ENCODE results near the gene C12orf57. TPM values are rescaled to one million over a fixed set of nuclear protein-coding genes. Genes with fewer than 3 reads are reported as not detected.

Gene C12orf57
- total and polyA plus RNA-seq, 9 of the 15 experiments (the other 6 are each of a cell fraction or from before 2014, with no cell fraction given), result 26.7 to 191 (median 107) TPM

DNA sequence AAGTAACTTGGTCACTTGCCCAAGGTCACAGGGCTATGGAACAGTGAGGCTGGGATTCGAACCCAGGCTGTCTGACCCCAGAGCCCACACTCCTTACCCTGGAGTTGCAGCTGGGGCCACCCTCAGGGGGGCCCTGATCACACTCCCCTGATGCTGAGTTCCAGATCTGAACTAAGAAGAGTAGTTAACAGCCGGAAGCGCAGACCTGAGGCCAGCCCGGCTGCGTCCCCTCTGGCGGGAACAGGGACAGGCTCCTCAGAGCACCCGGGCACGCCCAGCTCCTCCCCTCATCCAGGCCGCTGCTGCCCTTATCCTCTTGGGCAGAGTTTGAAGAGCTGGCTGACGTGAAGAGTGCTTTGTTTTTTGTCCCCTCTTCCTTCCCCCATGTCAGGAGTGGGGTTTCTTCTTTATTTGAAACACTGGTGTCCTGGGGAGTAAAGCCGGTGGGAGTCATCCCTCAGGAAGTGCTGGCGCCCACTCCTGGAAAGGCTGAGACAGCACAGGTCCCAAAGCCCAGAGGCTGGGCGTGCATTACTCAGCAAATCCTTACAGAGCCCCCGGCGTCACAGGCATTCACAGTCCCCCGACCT lies 18.0 kb downstream of the C12orf57 start (continued):
- TF ChIP-seq, protein P1, sequence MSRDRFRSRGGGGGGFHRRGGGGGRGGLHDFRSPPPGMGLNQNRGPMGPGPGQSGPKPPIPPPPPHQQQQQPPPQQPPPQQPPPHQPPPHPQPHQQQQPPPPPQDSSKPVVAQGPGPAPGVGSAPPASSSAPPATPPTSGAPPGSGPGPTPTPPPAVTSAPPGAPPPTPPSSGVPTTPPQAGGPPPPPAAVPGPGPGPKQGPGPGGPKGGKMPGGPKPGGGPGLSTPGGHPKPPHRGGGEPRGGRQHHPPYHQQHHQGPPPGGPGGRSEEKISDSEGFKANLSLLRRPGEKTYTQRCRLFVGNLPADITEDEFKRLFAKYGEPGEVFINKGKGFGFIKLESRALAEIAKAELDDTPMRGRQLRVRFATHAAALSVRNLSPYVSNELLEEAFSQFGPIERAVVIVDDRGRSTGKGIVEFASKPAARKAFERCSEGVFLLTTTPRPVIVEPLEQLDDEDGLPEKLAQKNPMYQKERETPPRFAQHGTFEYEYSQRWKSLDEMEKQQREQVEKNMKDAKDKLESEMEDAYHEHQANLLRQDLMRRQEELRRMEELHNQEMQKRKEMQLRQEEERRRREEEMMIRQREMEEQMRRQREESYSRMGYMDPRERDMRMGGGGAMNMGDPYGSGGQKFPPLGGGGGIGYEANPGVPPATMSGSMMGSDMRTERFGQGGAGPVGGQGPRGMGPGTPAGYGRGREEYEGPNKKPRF (IDR thresholded peaks at IDR 0.05; ENCODE audit: low read depth, low read length), result no peak
- TF ChIP-seq TAF7 (tag; IDR thresholded peaks at IDR 0.05) (no peak), ADNP (tag; IDR thresholded peaks at IDR 0.05) (no peak), CREBBP (IDR thresholded peaks at IDR 0.05; ENCODE audit: low read depth, low read length) (no peak), ZNF347 (CRISPR knock-in tag; IDR thresholded peaks at IDR 0.05; ENCODE audit: low read depth) (no peak), ZFP30 (CRISPR knock-in tag; IDR thresholded peaks at IDR 0.05; ENCODE audit: borderline replicate concordance) (no peak), RBFOX2 (IDR thresholded peaks at IDR 0.05; ENCODE audit: low read depth, low read length) (peak; percentile 80), HOXB6 (CRISPR knock-in tag; IDR thresholded peaks at IDR 0.05; ENCODE audit: borderline replicate concordance) (no peak), ZNF134 (CRISPR knock-in tag; conservative IDR thresholded peaks at IDR 0.05) (no peak), ELF4 (CRISPR knock-in tag; IDR thresholded peaks at IDR 0.05) (no peak), KLF1 (tag; IDR thresholded peaks at IDR 0.05) (no peak), JUN (IDR thresholded peaks at IDR 0.05; ENCODE audit: borderline replicate concordance, low read depth, low read length) (peak; percentile 7; the same call in 1 of the 2 replicates), JUN (CRISPR knock-in tag; IDR thresholded peaks at IDR 0.05; ENCODE audit: borderline replicate concordance) (no peak), SREBF1 (IDR thresholded peaks at IDR 0.05; ENCODE audit: borderline replicate concordance, low read depth, low read length) (no peak), ZNF282 (CRISPR knock-in tag; IDR thresholded peaks at IDR 0.05) (no peak), ZKSCAN3 (CRISPR knock-in tag; IDR thresholded peaks at IDR 0.05) (no peak), MAZ (CRISPR knock-in tag; conservative IDR thresholded peaks at IDR 0.05 in 1 of 2, IDR thresholded peaks at IDR 0.05 in 1 of 2) (peak; percentile 22 to 76; a peak in 2 of 4 replicates), DDX20 (tag; IDR thresholded peaks at IDR 0.05; ENCODE audit: low read depth) (no peak)
- TF ChIP-seq, protein P2, sequence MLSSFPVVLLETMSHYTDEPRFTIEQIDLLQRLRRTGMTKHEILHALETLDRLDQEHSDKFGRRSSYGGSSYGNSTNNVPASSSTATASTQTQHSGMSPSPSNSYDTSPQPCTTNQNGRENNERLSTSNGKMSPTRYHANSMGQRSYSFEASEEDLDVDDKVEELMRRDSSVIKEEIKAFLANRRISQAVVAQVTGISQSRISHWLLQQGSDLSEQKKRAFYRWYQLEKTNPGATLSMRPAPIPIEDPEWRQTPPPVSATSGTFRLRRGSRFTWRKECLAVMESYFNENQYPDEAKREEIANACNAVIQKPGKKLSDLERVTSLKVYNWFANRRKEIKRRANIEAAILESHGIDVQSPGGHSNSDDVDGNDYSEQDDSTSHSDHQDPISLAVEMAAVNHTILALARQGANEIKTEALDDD (IDR thresholded peaks at IDR 0.05), result no peak
- TF ChIP-seq, protein P3, sequence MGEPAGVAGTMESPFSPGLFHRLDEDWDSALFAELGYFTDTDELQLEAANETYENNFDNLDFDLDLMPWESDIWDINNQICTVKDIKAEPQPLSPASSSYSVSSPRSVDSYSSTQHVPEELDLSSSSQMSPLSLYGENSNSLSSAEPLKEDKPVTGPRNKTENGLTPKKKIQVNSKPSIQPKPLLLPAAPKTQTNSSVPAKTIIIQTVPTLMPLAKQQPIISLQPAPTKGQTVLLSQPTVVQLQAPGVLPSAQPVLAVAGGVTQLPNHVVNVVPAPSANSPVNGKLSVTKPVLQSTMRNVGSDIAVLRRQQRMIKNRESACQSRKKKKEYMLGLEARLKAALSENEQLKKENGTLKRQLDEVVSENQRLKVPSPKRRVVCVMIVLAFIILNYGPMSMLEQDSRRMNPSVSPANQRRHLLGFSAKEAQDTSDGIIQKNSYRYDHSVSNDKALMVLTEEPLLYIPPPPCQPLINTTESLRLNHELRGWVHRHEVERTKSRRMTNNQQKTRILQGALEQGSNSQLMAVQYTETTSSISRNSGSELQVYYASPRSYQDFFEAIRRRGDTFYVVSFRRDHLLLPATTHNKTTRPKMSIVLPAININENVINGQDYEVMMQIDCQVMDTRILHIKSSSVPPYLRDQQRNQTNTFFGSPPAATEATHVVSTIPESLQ (CRISPR knock-in tag; IDR thresholded peaks at IDR 0.05), result no peak
- TF ChIP-seq, protein P4, sequence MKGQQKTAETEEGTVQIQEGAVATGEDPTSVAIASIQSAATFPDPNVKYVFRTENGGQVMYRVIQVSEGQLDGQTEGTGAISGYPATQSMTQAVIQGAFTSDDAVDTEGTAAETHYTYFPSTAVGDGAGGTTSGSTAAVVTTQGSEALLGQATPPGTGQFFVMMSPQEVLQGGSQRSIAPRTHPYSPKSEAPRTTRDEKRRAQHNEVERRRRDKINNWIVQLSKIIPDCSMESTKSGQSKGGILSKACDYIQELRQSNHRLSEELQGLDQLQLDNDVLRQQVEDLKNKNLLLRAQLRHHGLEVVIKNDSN (CRISPR knock-in tag; IDR thresholded peaks at IDR 0.05), result no peak
- TF ChIP-seq, protein P5, sequence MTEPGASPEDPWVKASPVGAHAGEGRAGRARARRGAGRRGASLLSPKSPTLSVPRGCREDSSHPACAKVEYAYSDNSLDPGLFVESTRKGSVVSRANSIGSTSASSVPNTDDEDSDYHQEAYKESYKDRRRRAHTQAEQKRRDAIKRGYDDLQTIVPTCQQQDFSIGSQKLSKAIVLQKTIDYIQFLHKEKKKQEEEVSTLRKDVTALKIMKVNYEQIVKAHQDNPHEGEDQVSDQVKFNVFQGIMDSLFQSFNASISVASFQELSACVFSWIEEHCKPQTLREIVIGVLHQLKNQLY (CRISPR knock-in tag; conservative IDR thresholded peaks at IDR 0.05), result 0 out of 4 replicates have a peak, but pooled peaks of 1 of the 2 experiments have one; percentile 29
